OCI-LY3 (cell line): Measurements from ENCODE around the gene RGS4.

Experiments used
- H2AFZ ChIP-seq: fragments of 200-600, 300-600 bp; shearing (Covaris generic); 2 replicates; pipeline ENCODE4 v1.6.0; 2014; ENCODE audit warnings: antibody characterized with exemption, low read depth, low read length
- H3K27ac ChIP-seq: fragments of 200-600, 300-600 bp; sonication (generic); 2 replicates; pipeline ENCODE4 v1.5.1; 2014; ENCODE audit warnings: mild to moderate bottlenecking, low read length, moderate library complexity, mixed read lengths
- H3K27me3 ChIP-seq: fragments of 200-600, 300-600 bp; sonication (generic); 2 replicates; pipeline ENCODE4 v1.6.1; 2014; ENCODE audit warnings: low read depth, low read length, mixed read lengths
- H3K36me3 ChIP-seq: fragments of 200-600, 300-600 bp; sonication (generic); replicated peaks from 2 replicates; pipeline ENCODE3; 2014; ENCODE audit warnings: low read depth, low read length, mixed read lengths
- H3K4me1 ChIP-seq: fragments of 300-600, 200-600 bp; sonication (generic); 2 replicates; pipeline ENCODE4 v1.6.1; 2014; ENCODE audit warnings: low read length, mixed read lengths
- H3K4me2 ChIP-seq: fragments of 200-600, 300-600 bp; sonication (generic); 2 replicates; pipeline ENCODE4 v1.6.1; 2014; ENCODE audit warnings: low read length, mixed read lengths
- H3K4me3 ChIP-seq: fragments of 300-600, 200-600 bp; sonication (generic); 2 replicates; pipeline ENCODE4 v1.5.1; 2014; ENCODE audit warnings: antibody characterized with exemption, mild to moderate bottlenecking, low read length, moderate library complexity
- H3K79me2 ChIP-seq: fragments of 300-600, 200-600 bp; shearing (Covaris generic); 2 replicates; pipeline ENCODE4 v1.6.1; 2014; ENCODE audit warnings: mild to moderate bottlenecking, low read length, mixed read lengths
- H3K9ac ChIP-seq: fragments of 300-600, 200-600 bp; shearing (Covaris generic); 2 replicates; pipeline ENCODE4 v1.6.0; 2014; ENCODE audit warnings: mild to moderate bottlenecking, low read length, moderate library complexity
- H3K9me3 ChIP-seq: fragments of 200-600, 300-600 bp; shearing (Covaris generic); 2 replicates; pipeline ENCODE4 v1.6.1; 2014; ENCODE audit warnings: low read length, mixed read lengths; ENCODE audit not compliant: insufficient read depth
- H4K20me1 ChIP-seq: fragments of 200-600, 300-600 bp; sonication (generic); 2 replicates; pipeline ENCODE4 v1.6.1; 2016; ENCODE audit warnings: low read length, mixed read lengths; ENCODE audit not compliant: insufficient read depth
- CTCF ChIP-seq: fragments of 200-600, 300-600 bp; sonication (generic); IDR thresholded peaks from 2 replicates; pipeline ENCODE4 v1.5.1; 2014; ENCODE audit warnings: antibody characterized with exemption, low read length, low read depth
- EZH2phosphoT487 ChIP-seq: fragments of 200-600 bp; shearing (Covaris generic); IDR thresholded peaks from 2 replicates; pipeline ENCODE4 v1.6.1; 2018; ENCODE audit warnings: antibody characterized with exemption, mixed run types, low read depth

The RGS4 gene

GRCh38 chr1:163094589-163094988 lies 25.4 kb downstream of the RGS4 start:
- Histone ChIP-seq H4K20me1 (no peaks in the 10 kb centered on the region), H3K4me3 (no peak overlapping the region), H3K27ac (no peak overlapping the region), H3K9ac (no peak overlapping the region), H3K9me3 (no peaks in the 10 kb centered on the region), H2AFZ (no peak overlapping the region), H3K4me1 (no peaks in the 10 kb centered on the region), H3K36me3 (no peaks in the 10 kb centered on the region), H3K4me2 (no peak overlapping the region), H3K27me3 (0 out of 2 replicates have a peak, but pooled peaks cover 5% of the 10 kb centered on the region), H3K79me2 (no peaks in the 10 kb centered on the region)
- TF ChIP-seq EZH2phosphoT487 (no peak), CTCF (no peak)

- Histone ChIP-seq H3K4me3 (no peak overlapping the region), H3K27me3 (0 out of 2 replicates have a peak, but pooled peaks cover 5% of the 10 kb centered on the region), H3K9me3 (no peaks in the 10 kb centered on the region), H3K4me2 (no peak overlapping the region), H3K4me1 (no peaks in the 10 kb centered on the region), H3K27ac (no peak overlapping the region), H4K20me1 (no peaks in the 10 kb centered on the region), H3K36me3 (no peaks in the 10 kb centered on the region), H3K79me2 (no peaks in the 10 kb centered on the region), H3K9ac (no peak overlapping the region), H2AFZ (no peak overlapping the region)
- TF ChIP-seq EZH2phosphoT487 (no peak), CTCF (no peak)
Measured at GRCh38 chr1:163095213-163095612, 26.1 kb downstream of the RGS4 start.

GRCh38 chr1:163102590-163102989 lies 33.4 kb downstream of the RGS4 start:
- Histone ChIP-seq H2AFZ (no peak overlapping the region), H3K4me2 (no peak overlapping the region), H3K4me1 (no peaks in the 10 kb centered on the region), H3K27ac (no peak overlapping the region), H3K9me3 (no peaks in the 10 kb centered on the region), H3K9ac (no peak overlapping the region), H3K27me3 (peaks cover 19% of the 10 kb centered on the region; the same call in 1 of the 2 replicates), H3K79me2 (no peaks in the 10 kb centered on the region), H3K4me3 (no peak overlapping the region), H4K20me1 (no peaks in the 10 kb centered on the region), H3K36me3 (no peaks in the 10 kb centered on the region)
- TF ChIP-seq CTCF (no peak), EZH2phosphoT487 (no peak)

GRCh38 chr1:163104385-163105099 lies 35.4 kb downstream of the RGS4 start:
- no peaks in the 10 kb centered on the region for H3K9me3 ChIP-seq
- TF ChIP-seq EZH2phosphoT487 (no peak), CTCF (no peak)
- H3K27ac ChIP-seq: no peak overlapping the region
- H3K4me1 ChIP-seq: no peaks in the 10 kb centered on the region
- peaks cover 19% of the 10 kb centered on the region; the same call in 1 of the 2 replicates for H3K27me3 ChIP-seq
- H3K4me2 ChIP-seq: no peak overlapping the region
- H4K20me1 ChIP-seq: no peaks in the 10 kb centered on the region
- H3K9ac ChIP-seq: no peak overlapping the region
- no peaks in the 10 kb centered on the region for H3K36me3 ChIP-seq
- no peaks in the 10 kb centered on the region for H3K79me2 ChIP-seq
- H3K4me3 ChIP-seq: no peak overlapping the region
- no peak overlapping the region for H2AFZ ChIP-seq
